NCI-H526 (cell line): ENCODE data around the gene UCK2.

Experiments
- DNase-seq, 2 experiments: peaks; one replicate each; lab custom pipeline; 2025; lab: John Stamatoyannopoulos, UW

UCK2 gene

GRCh38 chr1:165855010-165855838 is 27.8 kb downstream of the UCK2 start:
- DNase-seq: peak in 1 of 2 experiments; percentile 24

- peak in 1 of 2 experiments; percentile 34 for DNase-seq
Observed at GRCh38 chr1:165856021-165856420, 28.6 kb downstream of the UCK2 start.

GRCh38 chr1:165856606-165857005 is 29.2 kb downstream of the UCK2 start:
- DNase-seq: no peak

GRCh38 chr1:165857046-165857801 is 29.8 kb downstream of the UCK2 start:
- DNase-seq: peak in 1 of 2 experiments; percentile 43

DNA sequence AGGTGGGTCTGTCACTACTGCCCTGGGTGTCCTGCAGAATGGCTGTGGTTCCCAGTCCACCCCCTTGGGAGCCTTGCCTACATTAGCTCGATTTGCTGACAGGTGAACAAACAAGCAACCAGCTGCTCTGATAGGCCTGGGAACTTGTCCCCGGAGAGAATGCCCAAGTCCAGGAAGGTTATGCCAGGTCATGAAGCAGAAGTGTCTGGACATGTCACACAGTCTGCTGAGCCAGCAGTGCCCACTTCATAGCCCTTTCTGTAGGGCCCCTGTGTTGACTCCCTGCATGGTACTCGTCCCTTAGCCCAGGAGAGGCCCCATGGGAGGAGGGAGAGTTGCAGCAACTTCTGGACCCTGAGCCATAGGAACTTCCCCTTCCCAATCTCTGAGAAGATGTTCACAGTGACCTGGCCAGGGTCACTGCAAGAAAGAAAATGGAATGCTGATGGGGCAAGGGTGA is 31.0 kb downstream of the UCK2 start:
- DNase-seq: peak; percentile 82 to 92

DNA sequence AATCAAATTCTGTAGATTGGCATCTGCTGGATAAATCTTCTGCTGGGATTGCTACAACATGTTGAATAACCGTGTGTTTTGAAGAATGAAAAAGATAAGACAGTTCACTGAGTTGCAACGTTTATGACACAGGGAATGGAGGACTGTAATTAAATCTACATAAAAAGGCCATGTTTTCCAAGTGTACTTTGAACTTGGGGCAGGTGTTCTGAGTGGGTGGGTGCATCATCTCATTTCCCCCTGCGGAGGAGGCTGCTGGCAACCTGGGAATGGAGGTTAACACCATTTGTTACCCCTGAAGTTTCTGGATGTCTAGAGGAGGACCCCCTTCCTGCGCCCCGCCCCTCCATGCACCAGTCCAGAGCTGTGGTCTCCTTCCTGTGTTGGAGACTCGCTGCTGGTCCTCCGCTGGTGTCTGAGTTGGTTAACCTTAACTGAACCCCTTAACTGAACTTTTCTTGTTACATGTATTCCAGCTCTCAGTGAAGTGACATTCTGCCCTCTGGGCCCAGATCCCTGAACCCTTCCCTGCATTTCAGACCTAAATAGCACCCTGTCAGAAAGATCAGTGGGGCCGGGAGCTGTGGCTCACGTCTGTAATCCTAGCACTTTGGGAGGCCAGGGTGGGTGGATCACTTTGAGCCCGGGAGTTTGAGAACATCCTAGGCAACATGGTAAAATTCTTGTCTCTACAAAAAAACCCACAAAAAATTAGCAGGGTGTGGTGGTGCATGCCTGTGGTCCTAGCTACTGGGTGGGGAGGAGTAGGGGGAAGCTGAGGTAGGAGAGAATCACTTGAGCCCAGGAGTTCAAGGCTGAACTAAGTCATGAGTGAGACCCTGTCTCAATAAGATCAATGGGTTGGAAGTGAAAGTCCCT is 31.8 kb downstream of the UCK2 start:
- DNase-seq: peak; percentile 53 to 71

DNA sequence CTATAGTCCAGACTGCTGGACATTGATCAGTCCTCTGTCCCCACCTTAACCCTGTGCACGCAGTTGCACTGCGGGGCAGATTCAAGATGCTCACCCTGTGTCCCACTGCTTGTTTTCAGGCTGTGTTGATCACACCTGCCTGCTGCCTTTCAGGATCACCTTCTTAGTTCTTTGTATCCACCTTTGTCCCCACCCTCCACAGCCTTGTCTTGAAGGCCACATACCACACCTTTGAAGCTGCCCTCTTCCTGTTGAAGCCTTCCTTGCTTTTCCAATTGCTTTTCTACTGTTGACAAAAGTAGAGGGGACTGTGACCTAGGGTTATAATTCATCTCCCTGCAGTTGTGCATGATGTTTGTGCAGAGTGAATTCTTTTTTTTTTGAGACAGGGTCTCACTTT is 32.7 kb downstream of the UCK2 start:
- DNase-seq: no peak

- no peak for DNase-seq
Observed at GRCh38 chr1:165861911-165862310, 34.5 kb downstream of the UCK2 start.

DNA sequence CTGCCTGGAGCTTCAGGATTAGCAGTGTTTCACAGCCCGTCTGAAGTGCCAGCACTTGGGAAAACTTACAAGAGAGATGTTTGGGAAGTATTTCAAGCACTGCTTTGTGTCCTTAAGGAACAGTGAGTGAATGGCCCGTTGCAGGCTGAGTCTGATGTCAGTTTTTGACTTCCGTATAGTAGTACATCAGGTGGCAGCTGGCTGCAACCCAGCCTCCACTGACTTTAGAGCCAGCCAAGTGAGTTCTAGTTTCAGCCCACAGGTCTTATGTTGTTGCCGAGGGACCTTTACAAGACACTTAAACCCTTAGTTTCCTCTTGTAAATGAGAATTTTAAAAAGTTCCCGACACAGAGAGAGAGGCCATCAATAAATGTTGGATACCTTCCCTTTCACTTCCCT is 35.0 kb downstream of the UCK2 start:
- DNase-seq: no peak

DNA sequence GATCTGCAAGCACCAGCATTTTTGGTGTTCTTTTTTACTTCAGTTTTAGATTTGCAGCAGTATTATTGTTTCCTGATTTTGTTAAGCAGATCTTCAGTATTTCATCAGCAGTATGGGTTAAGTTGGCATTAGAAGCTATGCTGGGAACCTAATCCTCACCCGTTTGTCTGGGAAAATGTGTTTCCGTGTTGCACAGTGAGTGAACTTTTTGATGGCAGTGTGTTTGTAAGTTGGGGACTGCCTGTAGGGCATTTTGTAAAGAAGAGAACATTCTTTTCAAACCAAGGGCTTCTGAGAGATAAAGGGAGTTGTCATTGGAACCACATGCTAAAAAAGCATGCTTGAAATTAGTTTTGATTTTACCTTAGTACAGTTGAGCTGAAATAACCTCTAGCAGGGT is 35.9 kb downstream of the UCK2 start:
- no peak for DNase-seq

- DNase-seq: no peak
Observed at GRCh38 chr1:165865633-165866340, 38.4 kb downstream of the UCK2 start.

DNA sequence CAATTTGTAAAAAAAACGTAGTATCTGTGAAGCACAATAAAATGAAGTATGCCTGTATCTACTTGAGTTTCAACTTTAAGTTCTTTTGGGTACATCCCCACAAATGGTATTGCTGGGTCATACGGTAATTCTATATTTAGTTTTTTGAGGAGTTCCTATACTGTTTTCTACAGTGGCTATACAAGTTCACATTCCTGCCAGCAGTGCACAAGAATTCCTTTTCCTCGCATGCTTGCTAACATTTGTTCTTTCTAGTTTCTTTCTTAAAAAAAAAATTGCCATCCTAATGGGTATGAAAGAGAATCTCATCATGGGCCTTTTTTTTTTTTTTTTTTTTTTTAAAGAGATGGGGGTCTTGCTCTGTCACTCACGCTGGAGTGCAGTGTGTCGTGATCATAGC is 41.9 kb downstream of the UCK2 start:
- DNase-seq: peak in 1 of 2 experiments; percentile 40

DNA sequence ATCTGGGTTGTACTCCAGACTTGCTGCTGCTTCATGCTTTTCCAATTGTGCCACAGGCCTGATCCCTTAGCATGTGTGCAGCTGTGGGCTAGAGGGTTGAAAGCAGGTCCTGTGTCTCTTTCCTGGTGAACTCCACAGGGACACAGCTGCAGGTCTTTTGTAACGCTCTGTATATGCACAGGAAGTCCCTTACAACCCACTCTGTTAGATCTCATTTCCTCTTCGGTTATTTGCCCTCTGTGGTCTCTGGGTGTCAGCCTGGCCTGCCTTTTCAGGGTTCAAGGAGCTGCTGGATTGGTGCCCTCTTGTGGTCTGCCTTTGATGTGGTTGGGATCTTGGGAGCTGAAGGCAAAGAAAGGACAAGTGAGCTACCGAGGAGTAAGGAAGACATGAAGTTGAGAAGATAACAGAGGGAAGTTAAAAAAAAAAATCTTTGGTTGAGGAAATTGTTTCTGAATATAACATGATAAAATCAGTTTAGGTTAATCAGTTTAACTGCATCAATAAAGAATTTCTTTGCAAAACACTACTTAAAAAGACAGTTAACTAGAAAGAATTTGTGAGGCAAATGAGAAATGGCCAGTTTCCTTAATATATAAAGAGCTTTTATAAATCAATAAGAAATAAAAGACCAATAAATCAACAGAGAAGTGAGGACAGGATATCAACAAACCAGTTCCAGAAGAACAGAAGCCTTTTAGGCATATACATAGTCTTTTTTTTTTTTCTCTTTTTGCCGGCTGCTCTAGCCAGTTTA is 44.1 kb downstream of the UCK2 start:
- DNase-seq: peak; percentile 72 to 82

- DNase-seq: no peak
Observed at GRCh38 chr1:165873481-165873880, 46.1 kb downstream of the UCK2 start.

DNA sequence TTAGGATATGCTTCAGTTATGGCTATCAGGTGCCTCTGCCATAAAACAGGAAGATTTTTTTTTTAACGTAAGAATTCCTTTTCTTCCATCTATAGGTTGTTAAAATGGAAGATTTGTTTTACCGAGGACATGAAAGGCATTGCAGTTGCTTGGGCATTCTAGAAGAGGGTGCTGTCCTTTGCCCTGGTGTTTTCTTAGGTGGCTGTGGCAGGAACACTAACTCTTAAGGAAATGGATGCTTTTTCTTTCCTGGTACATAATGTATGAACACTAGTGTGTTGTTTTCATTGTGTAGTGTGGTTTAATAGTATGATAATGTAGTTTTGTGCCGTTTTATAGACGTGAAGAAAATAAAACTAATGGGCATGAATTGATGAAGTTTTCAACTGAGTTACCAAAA is 47.2 kb downstream of the UCK2 start:
- no peak for DNase-seq

GRCh38 chr1:165875171-165875570 is 47.8 kb downstream of the UCK2 start:
- DNase-seq: no peak

DNA sequence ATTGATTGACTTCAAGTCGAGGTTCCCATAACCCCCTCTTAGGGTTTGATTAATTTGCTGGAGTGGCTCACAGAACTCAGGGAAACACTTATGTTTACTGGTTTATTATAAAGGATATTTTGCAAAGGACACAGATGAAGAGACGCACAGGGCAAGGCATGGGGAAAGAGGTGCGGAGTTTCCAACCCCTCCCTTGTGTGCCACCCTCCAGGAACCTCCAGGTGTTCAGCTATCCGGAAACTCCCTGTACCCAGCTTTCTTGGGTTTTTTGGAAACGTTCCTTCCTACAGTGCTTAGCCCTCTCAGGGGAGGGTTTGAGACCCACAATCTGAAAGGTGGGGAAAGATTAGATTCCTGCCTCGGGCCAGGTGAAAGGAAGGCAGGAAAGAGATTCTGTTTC is 48.2 kb downstream of the UCK2 start:
- DNase-seq: no peak

DNA sequence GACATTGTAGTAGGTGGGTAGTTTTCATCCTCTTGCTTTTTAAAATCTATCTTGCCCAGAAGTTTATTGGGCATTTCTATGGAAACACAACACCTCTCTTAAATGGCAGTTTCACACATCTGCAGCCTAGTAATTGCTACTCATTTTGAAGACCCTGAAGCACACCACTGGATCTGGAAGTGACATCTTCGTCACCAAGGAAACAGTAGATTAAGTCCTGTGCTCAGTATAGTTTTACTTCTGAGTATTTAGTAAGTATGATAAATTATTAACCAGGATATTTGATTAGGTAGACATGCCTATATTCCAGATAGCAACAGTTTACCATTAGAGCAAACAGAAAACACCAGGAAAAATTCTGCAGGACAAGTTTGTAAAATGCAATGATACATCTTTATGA is 48.7 kb downstream of the UCK2 start:
- DNase-seq: no peak

GRCh38 chr1:165877411-165877810 is 50.0 kb downstream of the UCK2 start:
- no peak for DNase-seq

DNA sequence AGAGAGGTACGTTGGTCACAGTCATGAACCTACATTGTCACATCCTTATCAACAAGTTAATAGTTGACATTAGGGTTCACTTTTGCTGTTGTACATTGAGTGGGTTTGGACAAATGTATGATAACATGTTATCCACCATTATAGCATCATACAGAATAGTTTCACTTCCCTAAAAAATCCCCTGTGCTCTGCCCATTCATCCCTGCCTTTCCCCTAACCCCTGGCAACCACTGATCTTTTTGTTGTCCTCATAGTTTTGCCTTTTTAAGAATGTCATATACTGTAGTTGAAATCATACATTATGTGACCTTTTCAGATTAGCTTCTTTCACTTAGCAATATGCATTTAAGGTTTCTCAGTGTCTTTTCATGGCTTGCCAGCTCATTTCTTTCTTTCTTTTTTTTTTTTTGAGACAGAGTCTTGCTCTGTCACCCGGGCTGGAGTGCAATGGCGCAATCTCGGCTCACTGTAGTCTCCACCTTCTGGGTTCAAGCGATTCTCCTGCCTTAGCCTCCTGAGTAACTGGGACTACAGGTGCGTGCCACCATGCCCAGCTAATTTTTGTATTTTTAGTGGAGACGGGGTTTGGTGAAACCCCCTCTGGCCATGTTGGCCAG is 50.6 kb downstream of the UCK2 start:
- no peak for DNase-seq
